Uterus (tissue), 2 donors: ENCODE results near the gene STOX1.
"Not testable (repeated sequence)": the region's sequence is repeated elsewhere in the genome, so short reads cannot be mapped to it uniquely, and the experiment has no call there.

Experiments used
- CTCF ChIP-seq, 4 experiments: fragments of 200-600 bp in 2 of 4; fragments of 450-650 bp in 2 of 4; sonication (generic) in 2 of 4; IDR thresholded peaks; one replicate each; pipeline ENCODE4 v1.5.1; 2016 to 2019; ENCODE audit warnings: antibody characterized with exemption in 4 of 4, mild to moderate bottlenecking in 2 of 4, moderate library complexity in 1 of 4
- POLR2A ChIP-seq, 2 donors: fragments of 450-650 bp; IDR thresholded peaks; one replicate each; pipeline ENCODE4 v1.6.1; 2016; ENCODE audit warnings: antibody characterized with exemption in 2 of 2, mild to moderate bottlenecking in 1 of 2, moderate library complexity in 1 of 2

- TF ChIP-seq CTCF, POLR2A (IDR thresholded peaks at IDR 0.05): not testable (repeated sequence)
These were observed 13.3 kb downstream of the STOX1 start for GRCh38 chr10:68840650-68841049.
